ENCODE results near the gene PXMP4. TPM values are rescaled to one million over a fixed set of nuclear protein-coding genes. Genes with fewer than 3 reads are reported as not detected.

PXMP4 gene
- total and polyA plus RNA-seq, 2 of the 4 experiments (the other 2 are of a cell fraction): 3.6 to 7.1 TPM

- Histone ChIP-seq H3K4me2 (ENCODE audit: low read depth, low read length) (peak overlapping the region; percentile 96), H4K20me1 (ENCODE audit: insufficient read depth, low read length) (0 out of 2 replicates have a peak, but pooled peaks cover 5% of the 10 kb centered on the region), H3K27ac (ENCODE audit: insufficient read depth, low read length) (peak overlapping the region; percentile 93), H2BK5ac (ENCODE audit: low read depth, low read length, poor library complexity, severe bottlenecking) (peak overlapping the region; percentile 90), H3K14ac (replicated peaks; ENCODE audit: low read depth, low read length) (peak overlapping the region; percentile 100), H2AFZ (replicated peaks; ENCODE audit: low read length, poor library complexity) (peak overlapping the region; percentile 96), H2BK20ac (ENCODE audit: low read depth, low read length) (peak overlapping the region; percentile 78), H2AK9ac (replicated peaks; ENCODE audit: low read depth, low read length, poor library complexity) (peak overlapping the region; percentile 98), H3K9me3 (ENCODE audit: control insufficient read depth, insufficient read depth, low read length) (no peaks in the 10 kb centered on the region), H3K23ac (ENCODE audit: low read depth, low read length) (peak overlapping the region; percentile 100), H3K9ac (ENCODE audit: low read depth, low read length) (peak overlapping the region; percentile 93), H3K79me1 (ENCODE audit: low read depth in 1 of 2, low read length in 2 of 2) (peaks cover 9 to 50% of the 10 kb centered on the region in 2 experiments; a peak in 3 of 4 replicates), H2BK120ac (ENCODE audit: low read depth, low read length) (peak overlapping the region; percentile 92), H4K5ac (ENCODE audit: low read depth, low read length) (peak overlapping the region; percentile 97), H3K9me1 (ENCODE audit: insufficient read depth, low read length) (peaks cover 24% of the 10 kb centered on the region), H3K4me3 (ENCODE audit: insufficient read depth, low read depth, low read length) (peak overlapping the region; percentile 79), H3K4ac (ENCODE audit: low read depth, low read length) (peak overlapping the region; percentile 100), H2AK5ac (ENCODE audit: low read depth, low read length) (peak overlapping the region; percentile 93), H3K27me3 (ENCODE audit: control insufficient read depth, insufficient read depth, low read length) (no peaks in the 10 kb centered on the region), H3K36me3 (ENCODE audit: control insufficient read depth, insufficient read depth, low read length) (peaks cover 7% of the 10 kb centered on the region; the same call in 1 of the 2 replicates), H3K18ac (ENCODE audit: low read depth, low read length) (peak overlapping the region; percentile 49), H4K91ac (ENCODE audit: insufficient read depth, low read depth, low read length) (peak overlapping the region; percentile 99), H3K4me1 (ENCODE audit: control insufficient read depth, insufficient read depth, low read length) (peaks cover 19% of the 10 kb centered on the region), H4K8ac (ENCODE audit: low read depth in 2 of 2, low read length in 2 of 2) (peak overlapping the region; percentile 90 to 99), H2BK15ac (ENCODE audit: low read depth, low read length) (peak overlapping the region; percentile 46; the same call in 1 of the 3 replicates), H3K56ac (ENCODE audit: extremely low read depth, insufficient read depth, low read length) (peak overlapping the region; percentile 88)
- in situ Hi-C loops (cut with MboI; ENCODE audit: low sequenced_read_pairs): no loop called here
- ChIA-PET POLR2A (ENCODE audit: unreplicated experiment) (interaction anchor here (0.6 kb wide), 1 partner anchor 220 kb away, joined by 3 read pairs; no protein-coding TSS in a partner anchor), CTCF (interaction anchor here (0.7 to 2.2 kb wide), 2 partner anchors 10 to 174 kb away, joined by 3 to 6 read pairs; partner anchors contain the start of gene CBFA2T2)
- DNase-seq (peak; percentile 60), ATAC-seq (ENCODE audit: low read depth) (peak; percentile 78)
- intact Hi-C loops (cut with micrococcal nuclease): loop anchor here (10.0 kb wide), 1 partner anchor 151 kb away; the partner anchor contains the start of gene CHMP4B
- TF ChIP-seq MXI1 (IDR thresholded peaks at IDR 0.05; ENCODE audit: borderline replicate concordance, low read depth, low read length): 0 out of 2 replicates have a peak, but pooled peaks have one; percentile 34
- TF ChIP-seq BHLHE40 (IDR thresholded peaks at IDR 0.05; ENCODE audit: low read depth, low read length): no peak
- TF ChIP-seq POLR2A (IDR thresholded peaks at IDR 0.05; ENCODE audit: low read depth, low read length): peak; percentile 46
- peak; percentile 47; the same call in 1 of the 2 replicates for TF ChIP-seq MAZ (IDR thresholded peaks at IDR 0.05; ENCODE audit: borderline replicate concordance, low read depth, low read length)
- dilution Hi-C loops (cut with HindIII; ENCODE audit: low sequenced_read_pairs, unreplicated experiment): no loop called here
- BruUV-seq (replicated peaks): no TSS peak
- 3% methylated on average over 6 of the region's 84 CpGs; no CpG with 5 or more reads in 1 of the 2 experiments for WGBS, 2 experiments (ENCODE audit: extremely low coverage in 2 of 2, insufficient read length in 1 of 2)
Measured at GRCh38 chr20:33663161-33664084, 56.7 kb downstream of the PXMP4 start.
